GM04503 (cell line): ENCODE results near the gene OR2A25.

Source experiments
- DNase-seq: peaks from one replicate; pipeline ENCODE4 v3.0.0-alpha.2; 2012; ENCODE audit warnings: low read depth

OR2A25 gene

DNA sequence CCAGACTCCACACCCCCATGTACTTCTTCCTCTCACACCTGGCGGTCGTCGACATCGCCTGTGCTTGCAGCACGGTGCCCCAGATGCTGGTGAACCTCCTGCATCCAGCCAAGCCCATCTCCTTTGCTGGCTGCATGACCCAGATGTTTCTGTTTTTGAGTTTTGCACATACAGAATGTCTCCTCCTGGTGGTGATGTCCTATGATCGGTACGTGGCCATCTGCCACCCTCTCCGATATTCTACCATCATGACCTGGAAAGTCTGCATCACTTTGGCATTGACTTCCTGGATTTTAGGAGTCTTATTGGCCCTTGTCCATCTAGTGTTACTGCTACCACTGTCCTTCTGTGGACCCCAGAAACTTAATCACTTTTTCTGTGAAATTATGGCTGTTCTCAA, 4.8 kb downstream of the OR2A25 start:
- no peak for DNase-seq

DNA sequence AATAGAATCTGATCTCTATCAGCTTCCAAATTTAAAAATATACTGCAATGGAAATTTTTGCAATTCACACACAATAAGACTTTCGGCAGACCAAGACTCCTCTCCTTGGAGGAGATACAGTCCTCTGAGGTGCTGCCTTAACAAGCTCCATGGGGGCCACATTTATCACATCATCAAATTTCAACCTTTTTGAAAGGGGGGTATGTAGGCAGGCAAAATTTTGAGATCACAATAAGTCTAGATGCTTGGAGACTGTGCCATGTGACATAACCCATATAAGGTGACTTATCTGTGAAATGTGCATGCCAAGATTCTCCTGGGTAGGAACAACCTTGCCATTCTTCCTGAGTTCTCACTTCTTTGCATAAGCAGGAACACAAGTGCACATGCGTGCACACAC, 16.4 kb downstream of the OR2A25 start, which contains the start of gene OR2A12:
TSS of gene OR2A12 (plus strand) at position 301 of the 400 bp plus-strand sequence. CDS start 8,830 bp downstream, outside the sequence.
- no peak for DNase-seq

DNA sequence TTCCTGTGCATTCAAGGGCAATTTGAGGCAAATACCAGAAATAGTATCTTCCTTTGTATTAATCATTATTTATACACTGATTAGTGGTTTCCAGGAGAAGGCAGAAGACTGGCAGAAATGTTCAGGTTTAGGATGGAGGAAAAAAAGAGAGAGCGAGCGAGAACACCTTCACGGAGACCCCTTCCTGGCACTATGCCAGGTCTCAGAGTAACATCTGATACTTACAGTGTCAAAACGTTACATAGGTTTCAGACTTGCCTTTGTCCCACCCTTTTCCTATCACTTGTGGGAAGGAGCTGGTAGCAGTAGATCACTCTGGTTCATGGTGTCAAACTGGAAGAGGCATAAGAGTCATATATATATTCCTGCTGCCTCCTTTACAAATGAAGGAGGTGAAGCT, 17.1 kb downstream of the OR2A25 start:
- DNase-seq: no peak

- DNase-seq: no peak
These were observed 17.6 kb downstream of the OR2A25 start for GRCh38 chr7:144087230-144087629.

DNA sequence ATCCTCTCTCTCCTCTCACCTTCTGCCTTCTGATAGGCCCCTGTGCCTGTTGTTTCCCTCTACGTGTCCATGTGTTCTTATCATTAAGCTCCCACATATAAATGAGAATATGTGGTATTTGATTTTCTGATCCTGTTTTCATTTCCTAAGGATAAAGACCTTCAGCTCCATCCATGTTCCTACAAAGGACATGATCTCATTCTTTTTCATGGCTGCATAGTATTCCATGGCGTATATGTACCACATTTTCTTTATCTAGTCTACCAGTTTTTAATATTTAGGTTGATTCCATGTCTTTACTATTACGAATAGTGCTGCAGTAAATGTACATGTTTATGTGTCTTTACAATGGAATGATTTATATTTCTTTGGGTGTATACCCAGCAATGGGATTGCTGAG, 21.1 kb downstream of the OR2A25 start:
- no peak for DNase-seq

- no peak for DNase-seq
These were observed 29.2 kb downstream of the OR2A25 start for GRCh38 chr7:144098776-144099175.

DNA sequence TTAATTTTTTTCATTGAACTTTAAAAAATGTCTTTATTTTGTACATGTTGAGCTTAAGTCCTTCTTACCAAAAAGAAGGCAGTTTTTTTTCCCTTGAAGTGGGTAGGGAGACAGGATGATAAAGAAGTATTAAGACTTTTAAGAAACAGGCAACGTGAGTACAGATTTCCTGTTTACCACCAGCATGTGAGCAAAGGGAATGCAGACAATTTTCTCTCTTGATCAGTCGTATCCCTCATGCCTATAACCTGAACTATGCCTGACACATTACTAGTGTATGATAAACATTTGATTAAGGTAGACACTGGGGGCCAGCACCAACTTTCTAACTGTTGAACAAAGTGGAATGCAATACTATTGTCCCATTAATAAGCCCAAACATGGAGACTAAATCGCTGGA, 31.0 kb downstream of the OR2A25 start:
- no peak for DNase-seq

- DNase-seq: no peak
These were observed 32.4 kb downstream of the OR2A25 start for GRCh38 chr7:144102041-144102440.

- no peak for DNase-seq
These were observed 35.6 kb downstream of the OR2A25 start for GRCh38 chr7:144105211-144105610.

- DNase-seq: no peak
These were observed 39.7 kb downstream of the OR2A25 start, which contains the start of gene OR2A2 for GRCh38 chr7:144109283-144109682. OR2A2 (plus strand) TSS chr7:144109583; CDS start chr7:144109583, 0 bp downstream.

DNA sequence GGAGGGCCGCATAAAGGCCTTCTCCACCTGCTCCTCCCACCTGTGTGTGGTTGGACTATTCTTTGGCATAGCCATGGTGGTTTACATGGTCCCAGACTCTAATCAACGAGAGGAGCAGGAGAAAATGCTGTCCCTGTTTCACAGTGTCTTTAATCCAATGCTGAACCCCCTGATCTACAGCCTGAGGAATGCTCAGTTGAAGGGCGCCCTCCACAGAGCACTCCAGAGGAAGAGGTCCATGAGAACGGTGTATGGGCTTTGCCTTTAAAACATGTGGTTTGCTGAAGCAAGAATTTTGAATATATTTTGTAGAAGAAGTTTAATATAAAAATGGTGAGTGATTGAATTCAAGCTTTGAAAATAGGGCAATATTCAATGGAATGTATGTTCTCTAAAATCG, 40.7 kb downstream of the OR2A25 start:
- DNase-seq: no peak

DNA sequence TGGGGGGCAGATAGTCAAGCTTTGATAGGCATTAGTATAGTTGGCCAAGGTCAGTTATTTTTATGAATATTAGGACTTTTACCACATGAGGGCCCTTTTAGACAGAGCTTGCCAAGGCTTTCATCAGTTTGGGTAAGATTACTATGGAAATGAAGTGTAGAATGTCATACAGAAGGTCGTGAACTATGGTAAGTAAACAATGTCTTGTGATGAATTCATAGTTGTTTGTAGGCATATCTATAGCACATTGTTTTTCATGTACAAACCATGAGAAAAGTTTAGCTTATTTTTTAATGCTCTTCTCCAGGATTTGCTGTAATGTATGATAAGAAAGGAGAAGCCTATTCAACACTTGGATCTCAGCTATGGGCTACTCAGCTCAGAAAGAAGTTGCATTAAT, 44.0 kb downstream of the OR2A25 start:
- DNase-seq: no peak

GRCh38 chr7:144118341-144118740, 48.7 kb downstream of the OR2A25 start:
- no peak for DNase-seq

DNA sequence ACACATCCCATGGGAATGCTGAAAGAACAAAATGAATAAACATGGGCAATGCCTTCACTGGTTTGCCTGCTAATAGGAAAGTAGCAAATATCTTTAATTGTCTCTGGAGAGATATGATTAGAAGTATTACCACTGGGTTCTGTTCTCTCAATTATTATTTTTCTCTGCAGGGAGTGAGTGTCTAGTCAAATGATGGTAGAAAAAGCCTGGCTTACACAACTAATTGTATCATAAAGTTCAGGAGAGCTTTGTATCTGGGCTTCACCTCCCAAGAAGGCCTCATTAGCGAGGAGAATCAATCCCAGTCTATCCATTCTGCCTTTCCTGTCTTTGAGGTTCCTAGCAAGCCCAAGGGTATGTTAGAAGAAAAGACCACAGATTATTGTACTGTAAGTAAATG, 53.3 kb downstream of the OR2A25 start, which contains the start of gene OR2A14:
TSS of gene OR2A14 (plus strand) at position 301 of the 400 bp plus-strand sequence. CDS start 5,937 bp downstream, outside the sequence.
- no peak for DNase-seq
